ENCODE data around the gene CD96.

- no peak for TF ChIP-seq POLR2A (IDR thresholded peaks at IDR 0.05)
- TF ChIP-seq CTCF (IDR thresholded peaks at IDR 0.05) = no peak
- TF ChIP-seq POLR2AphosphoS5 (IDR thresholded peaks at IDR 0.05) = no peak
Observed at GRCh38 chr3:111652492-111653180, 110.6 kb downstream of the CD96 start.

Measured in breast epithelium (tissue), 3 donors.